GM18517 (cell line): ENCODE data around the gene SECISBP2L.

ENCODE experiments used
- ATAC-seq: cut with Tn5 transposase; IDR thresholded peaks from one replicate; pipeline ENCODE4 v1.9.1; 2021; ENCODE audit warnings: mild to moderate bottlenecking, moderate library complexity; ENCODE audit not compliant: unreplicated experiment

SECISBP2L gene

GRCh38 chr15:48968066-48968465, 78.2 kb downstream of the SECISBP2L start:
- ATAC-seq: no peak

GRCh38 chr15:48967336-48967735, 78.9 kb downstream of the SECISBP2L start:
- no peak for ATAC-seq

- ATAC-seq: peak; percentile 78
Observed at GRCh38 chr15:48966595-48967301, 79.5 kb downstream of the SECISBP2L start.

- peak; percentile 55 for ATAC-seq
Observed at GRCh38 chr15:48965972-48966371, 80.3 kb downstream of the SECISBP2L start.

DNA sequence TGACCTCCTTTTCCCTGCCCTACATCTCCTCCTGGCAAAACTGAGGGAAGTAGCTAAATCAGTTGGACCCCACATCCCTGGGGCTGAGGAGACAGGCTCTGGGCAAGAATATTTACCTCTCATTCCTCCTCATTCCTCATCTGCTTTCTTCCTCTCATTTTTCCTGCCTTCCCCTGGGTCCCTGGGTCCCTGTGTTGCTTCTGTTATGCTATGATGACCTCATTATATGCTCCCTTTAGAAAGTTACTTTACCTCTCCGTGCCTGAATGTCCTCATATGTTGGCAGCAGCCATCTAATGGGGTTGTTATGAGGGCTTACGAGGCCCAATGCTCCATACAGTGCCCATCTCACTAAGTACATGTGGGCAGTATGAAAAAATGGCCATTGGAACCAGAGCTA, 81.3 kb downstream of the SECISBP2L start:
- no peak for ATAC-seq

- peak; percentile 56 for ATAC-seq
Observed at GRCh38 chr15:48963524-48964113, 82.6 kb downstream of the SECISBP2L start, which contains the start of gene SHC4. Gene SHC4 (minus strand): TSS chr15:48963919. CDS start chr15:48963015, 904 bp downstream.

GRCh38 chr15:48962662-48963523, 83.4 kb downstream of the SECISBP2L start:
- no peak for ATAC-seq

- ATAC-seq: no peak
Observed at GRCh38 chr15:48955967-48956366, 90.3 kb downstream of the SECISBP2L start.

DNA sequence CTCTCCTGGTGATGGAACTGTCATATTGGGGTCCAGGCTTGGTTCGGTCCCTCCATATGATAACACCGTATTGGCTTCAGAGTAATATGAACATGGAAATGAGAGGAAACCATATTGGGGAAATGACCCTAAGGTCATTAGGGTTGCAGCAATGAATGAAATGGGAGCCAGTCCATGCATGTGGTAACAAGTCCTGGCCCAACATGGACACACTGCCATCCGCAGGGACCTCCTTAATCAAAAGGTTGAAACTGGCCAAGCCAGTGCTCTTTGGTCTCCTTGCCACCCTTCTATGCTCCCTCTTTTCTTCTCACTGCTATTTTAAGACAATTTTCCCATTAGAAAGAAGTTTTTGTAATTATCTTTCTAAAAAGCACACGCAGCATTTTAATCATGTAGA, 90.9 kb downstream of the SECISBP2L start:
- no peak for ATAC-seq

- ATAC-seq: no peak
Observed at GRCh38 chr15:48954538-48954937, 91.7 kb downstream of the SECISBP2L start.

GRCh38 chr15:48946840-48947187, 99.4 kb downstream of the SECISBP2L start:
- ATAC-seq: no peak

- ATAC-seq: no peak
Observed at GRCh38 chr15:48946074-48946839, 100.0 kb downstream of the SECISBP2L start.

GRCh38 chr15:48945386-48945785, 100.9 kb downstream of the SECISBP2L start:
- no peak for ATAC-seq

- no peak for ATAC-seq
Observed at GRCh38 chr15:48941904-48942303, 104.3 kb downstream of the SECISBP2L start.

- peak; percentile 96 for ATAC-seq
Observed at GRCh38 chr15:48940508-48940907, 105.7 kb downstream of the SECISBP2L start.

DNA sequence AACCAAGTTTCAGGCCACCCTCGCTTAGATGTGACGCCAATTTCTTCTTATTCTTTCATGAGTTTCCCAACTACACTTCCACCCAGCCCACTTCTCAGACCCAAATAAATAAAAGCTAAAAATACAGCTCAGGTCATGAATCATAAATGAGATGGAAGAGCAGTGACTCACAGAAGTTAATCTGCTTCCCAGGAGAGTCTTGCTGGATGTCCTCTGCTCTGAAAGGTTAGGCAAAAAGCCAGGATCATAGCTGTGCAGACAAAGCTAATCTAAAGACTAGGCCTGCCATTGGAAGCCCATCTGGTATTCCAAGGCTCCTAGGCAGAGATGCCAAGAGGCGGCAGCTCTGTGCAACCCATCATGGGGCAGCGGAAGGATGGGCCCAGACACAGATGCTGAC, 106.6 kb downstream of the SECISBP2L start:
- ATAC-seq: no peak
